Measurements from ENCODE around the gene KLHL17. TPM values are rescaled to one million over a fixed set of nuclear protein-coding genes. Genes with fewer than 3 reads are reported as not detected.
A peak's percentile ranks its signal among the peaks of the same experiment; 100 is the strongest.

Gene KLHL17
- total and polyA plus RNA-seq, 9 of the 15 experiments (the other 6 are each of a cell fraction or from before 2014, with no cell fraction given) = 0.14 to 84.8 (median 13.0) TPM

GRCh38 chr1:1000357-1001056 lies 40.1 kb downstream of the KLHL17 start (continued):
- 0 out of 4 replicates have a peak, but pooled peaks of 1 of the 2 experiments have one; percentile 74 for TF ChIP-seq BCLAF1 (IDR thresholded peaks at IDR 0.05; ENCODE audit: borderline replicate concordance in 1 of 2, control insufficient read depth in 1 of 2, low read depth in 2 of 2, low read length in 1 of 2)
- no peak for TF ChIP-seq KLF1 (tag; IDR thresholded peaks at IDR 0.05)
- TF ChIP-seq BDP1 (IDR thresholded peaks at IDR 0.05; ENCODE audit: insufficient read depth, insufficient read length) = no peak
- 0 out of 2 replicates have a peak, but pooled peaks have one; percentile 40 for TF ChIP-seq NFATC3 (IDR thresholded peaks at IDR 0.05)
- TF ChIP-seq ATF4 (CRISPR knock-in tag; IDR thresholded peaks at IDR 0.05) = peak; percentile 75; the same call in 1 of the 2 replicates
- TF ChIP-seq MCM3 (IDR thresholded peaks at IDR 0.05) = no peak
- TF ChIP-seq BCOR (IDR thresholded peaks at IDR 0.05) = peak; percentile 82; the same call in 1 of the 2 replicates
- no peak for TF ChIP-seq ZNF134 (CRISPR knock-in tag; conservative IDR thresholded peaks at IDR 0.05)
- TF ChIP-seq THRB (CRISPR knock-in tag; conservative IDR thresholded peaks at IDR 0.05) = no peak
- TF ChIP-seq ZBTB5 (IDR thresholded peaks at IDR 0.05) = no peak
- TF ChIP-seq ZNF57 (CRISPR knock-in tag; IDR thresholded peaks at IDR 0.05) = 0 out of 2 replicates have a peak, but pooled peaks have one; percentile 12
- peak; percentile 5 for TF ChIP-seq CTCFL (IDR thresholded peaks at IDR 0.05; ENCODE audit: borderline replicate concordance, insufficient read depth, low read depth, low read length, poor library complexity, severe bottlenecking)
- peak; percentile 95; the same call in 1 of the 2 replicates for TF ChIP-seq HMGXB4 (CRISPR knock-in tag; IDR thresholded peaks at IDR 0.05)
- no peak for TF ChIP-seq U2AF2 (optimal IDR thresholded peaks at IDR 0.05; ENCODE audit: low read depth, low read length)
- no peak for TF ChIP-seq CREBBP (IDR thresholded peaks at IDR 0.05; ENCODE audit: low read depth, low read length)
- TF ChIP-seq PHF20 (IDR thresholded peaks at IDR 0.05; ENCODE audit: partially characterized antibody) = peak; percentile 69
